Endothelial cell of umbilical vein (primary cell): Measurements from ENCODE around the gene RPS14.

Experiments
- CTCF ChIP-seq, 2 donors: IDR thresholded peaks; 1 replicate in 1 of 2; 2 replicates in 1 of 2; pipeline ENCODE4 v1.5.1; 2011; ENCODE audit warnings: low read length in 2 of 2, mild to moderate bottlenecking in 2 of 2, moderate library complexity in 2 of 2, control low read depth in 1 of 2, inconsistent platforms in 1 of 2, low read depth in 1 of 2; ENCODE audit not compliant: insufficient read depth in 1 of 2; ENCODE audit errors: extremely low read depth in 1 of 2
- POLR2A ChIP-seq: IDR thresholded peaks from 2 replicates; pipeline ENCODE4 v1.6.1; 2012; ENCODE audit warnings: low read depth, mild to moderate bottlenecking, control low read depth, low read length

GRCh38 chr5:150492621-150493020 is 43.1 kb upstream of the RPS14 start:
- TF ChIP-seq CTCF (IDR thresholded peaks at IDR 0.05; ENCODE audit: extremely low read depth in 1 of 2, insufficient read depth in 1 of 2, low read depth in 1 of 2, low read length in 2 of 2) = no peak
- TF ChIP-seq POLR2A = no peak
